NCI-H1417 treated with DMSO at 0.1 percent for 48 hours (cell line): Measurements from ENCODE around the gene GTF2I.
"Not testable (repeated sequence)": the region's sequence is repeated elsewhere in the genome, so short reads cannot be mapped to it uniquely, and the experiment has no call there.

ENCODE experiments used
- DNase-seq: peaks from one replicate; lab custom pipeline; 2025; lab: John Stamatoyannopoulos, UW

Gene GTF2I

DNA sequence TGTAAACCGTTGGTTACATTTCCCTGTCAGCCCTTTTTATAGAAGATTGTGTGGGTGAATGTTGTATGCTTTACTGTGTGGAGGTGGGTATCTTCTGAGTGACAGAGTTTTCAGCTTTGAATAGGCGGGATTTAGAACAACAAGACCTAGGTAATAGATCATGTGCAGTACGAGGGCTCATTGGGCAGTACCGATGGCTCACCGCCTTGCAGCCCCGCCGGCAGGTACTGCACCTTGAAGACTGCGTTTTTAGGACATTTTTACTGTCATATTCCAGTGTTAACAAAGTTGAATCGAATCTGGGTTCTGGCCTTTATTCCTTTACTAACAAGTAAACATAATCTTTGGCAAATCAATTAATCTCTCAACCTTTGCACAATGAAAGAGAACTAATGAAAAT is 60.4 kb downstream of the GTF2I start:
- no peak for DNase-seq

DNA sequence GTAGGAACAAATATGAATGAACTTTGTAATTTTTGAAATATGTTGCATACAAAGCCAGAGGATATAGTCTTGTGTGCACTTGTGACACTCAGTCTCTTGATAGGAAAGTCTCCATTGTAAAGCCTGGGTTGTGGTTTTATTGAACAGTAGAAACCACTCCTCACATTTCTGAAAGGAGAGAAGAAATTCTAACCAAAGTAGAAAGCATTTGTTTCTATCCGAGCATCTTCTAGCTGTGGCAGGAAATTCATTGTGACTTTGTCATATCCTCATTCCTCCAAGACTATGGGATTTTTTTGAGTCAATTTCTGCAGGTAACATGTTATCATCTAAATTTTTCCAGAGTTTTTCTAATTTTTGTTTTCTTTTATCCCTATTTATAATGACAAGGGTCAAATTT is 60.8 kb downstream of the GTF2I start:
- no peak for DNase-seq

GRCh38 chr7:74722153-74722552 is 64.6 kb downstream of the GTF2I start:
- DNase-seq, result no peak

DNA sequence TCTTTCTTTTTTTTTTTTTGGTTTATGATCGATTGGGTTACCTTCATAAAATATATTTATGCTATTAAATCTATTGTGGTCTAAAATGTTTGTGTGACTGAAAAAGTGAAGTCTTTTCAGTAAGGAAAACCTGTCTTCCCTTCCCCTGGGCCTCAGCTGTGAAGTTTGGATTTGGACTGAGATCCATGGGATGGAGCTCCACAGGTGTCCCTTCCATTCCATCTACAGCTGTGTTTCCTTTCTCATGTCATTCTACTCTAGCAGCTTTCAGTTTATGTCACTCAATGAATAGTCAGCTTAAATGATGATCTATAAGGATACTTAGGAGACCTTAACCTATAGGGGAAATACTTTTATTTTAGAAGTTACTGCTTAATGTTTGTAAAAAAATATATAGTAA is 68.3 kb downstream of the GTF2I start:
- no peak for DNase-seq

- DNase-seq, result no peak
Measured at GRCh38 chr7:74726309-74727101, 69.0 kb downstream of the GTF2I start.

GRCh38 chr7:74728686-74729085 is 71.2 kb downstream of the GTF2I start:
- DNase-seq, result not testable (repeated sequence)

DNA sequence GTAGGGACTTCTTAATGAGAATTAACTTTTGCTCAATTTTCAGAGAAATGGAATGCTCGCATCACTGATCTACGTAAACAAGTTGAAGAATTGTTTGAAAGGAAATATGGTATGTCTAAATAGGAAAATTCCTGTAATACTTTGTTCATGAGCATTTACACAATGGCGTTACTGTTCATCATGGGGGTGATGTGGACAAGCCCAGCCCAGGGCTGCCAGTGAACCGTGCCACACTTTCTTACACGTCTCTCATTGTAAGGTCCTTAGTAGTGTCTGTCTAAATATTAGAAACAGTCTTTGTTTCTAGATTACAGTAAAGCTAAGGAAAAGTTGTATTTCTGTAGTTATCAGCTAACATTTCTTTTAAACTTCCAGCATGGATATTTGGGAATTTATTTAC is 72.7 kb downstream of the GTF2I start:
- DNase-seq, result not testable (repeated sequence)

DNA sequence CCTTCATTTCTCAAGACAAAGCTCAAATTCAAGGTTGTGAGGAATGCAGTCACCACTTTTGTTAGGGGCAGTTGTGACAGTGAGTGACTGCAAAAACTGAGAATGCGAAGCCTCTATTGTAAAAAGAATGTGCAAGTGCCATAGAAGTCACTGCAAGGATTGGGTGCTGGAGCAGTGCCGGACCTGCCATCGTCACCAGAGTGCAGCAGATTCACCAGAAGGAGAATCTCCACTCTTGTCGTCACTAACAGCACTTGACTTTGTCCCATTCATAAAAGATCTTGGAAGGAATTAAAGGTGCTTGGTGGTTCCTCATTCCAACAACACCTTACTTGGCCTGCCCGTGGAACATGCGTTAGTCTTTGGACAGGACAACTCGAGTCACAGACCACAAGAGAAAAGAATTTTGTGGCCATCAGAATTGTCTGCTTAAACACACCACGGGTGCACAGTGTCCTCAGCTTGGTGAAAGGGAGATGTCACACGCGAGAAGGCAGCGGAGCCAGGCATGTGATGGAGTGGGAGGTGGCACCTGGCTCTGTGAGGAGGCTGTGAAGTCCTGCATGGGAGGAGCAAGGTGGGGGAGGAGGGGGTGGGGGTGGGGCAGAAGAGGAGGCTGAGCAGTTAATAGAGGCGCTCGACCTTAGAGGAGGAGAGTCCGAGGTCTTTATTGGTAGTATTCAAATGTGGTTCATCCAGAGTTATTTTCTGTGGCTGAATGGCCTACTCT is 82.6 kb downstream of the GTF2I start:
- DNase-seq, result not testable (repeated sequence)

DNA sequence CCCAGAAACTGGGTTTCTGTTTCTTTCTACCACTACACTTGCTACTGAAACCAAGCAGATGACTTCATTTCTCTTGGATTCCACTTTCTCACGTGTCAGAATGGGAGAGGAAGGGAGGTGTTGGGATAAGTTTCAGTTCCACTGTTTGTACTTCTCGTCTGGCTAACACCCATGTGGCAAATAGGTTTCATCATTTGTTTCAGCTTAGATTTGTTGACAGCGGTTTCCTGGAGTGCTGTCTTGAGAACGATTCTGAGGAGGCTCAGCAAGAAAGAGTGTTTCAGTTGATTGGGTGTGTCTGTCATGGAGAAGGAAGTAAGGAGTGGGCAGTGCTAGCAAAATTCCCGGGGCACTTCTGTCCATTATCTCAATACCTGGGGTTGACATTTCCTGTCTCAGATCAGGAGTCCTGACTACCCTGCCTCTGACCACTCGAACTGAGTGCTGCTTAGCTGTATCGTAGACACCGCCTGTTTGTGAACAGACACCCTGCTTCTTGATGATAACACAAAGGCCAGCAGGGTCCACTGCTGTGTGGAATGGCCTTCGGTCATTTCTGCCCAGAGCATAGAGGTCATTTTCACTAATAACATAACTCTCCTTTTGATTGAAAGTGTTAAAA is 86.5 kb downstream of the GTF2I start:
- not testable (repeated sequence) for DNase-seq

GRCh38 chr7:74753921-74754482 is 96.5 kb downstream of the GTF2I start:
- DNase-seq, result not testable (repeated sequence)

- DNase-seq, result not testable (repeated sequence)
Measured at GRCh38 chr7:74756673-74757072, 99.2 kb downstream of the GTF2I start.

- DNase-seq, result not testable (repeated sequence)
Measured at GRCh38 chr7:74758268-74758667, 100.8 kb downstream of the GTF2I start.

DNA sequence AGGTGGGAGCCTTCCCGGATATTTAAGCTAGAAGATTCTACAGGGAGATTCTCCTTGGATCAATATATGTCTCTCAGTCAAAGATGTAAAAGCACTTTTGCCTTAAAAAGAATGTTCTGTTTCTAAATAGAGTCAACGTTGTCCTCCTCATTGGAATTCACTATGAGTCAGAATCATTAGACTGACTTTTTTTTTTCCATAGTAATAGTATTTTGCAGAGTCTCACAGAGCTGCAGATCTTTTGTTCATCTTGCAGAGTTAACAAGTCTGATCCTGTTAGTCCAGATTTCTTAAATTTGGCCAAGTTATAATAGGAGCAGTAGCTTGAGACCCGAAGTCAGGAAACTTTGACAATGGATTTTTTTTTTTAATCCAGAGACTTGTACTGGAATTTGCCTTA is 101.5 kb downstream of the GTF2I start:
- DNase-seq, result not testable (repeated sequence)

DNA sequence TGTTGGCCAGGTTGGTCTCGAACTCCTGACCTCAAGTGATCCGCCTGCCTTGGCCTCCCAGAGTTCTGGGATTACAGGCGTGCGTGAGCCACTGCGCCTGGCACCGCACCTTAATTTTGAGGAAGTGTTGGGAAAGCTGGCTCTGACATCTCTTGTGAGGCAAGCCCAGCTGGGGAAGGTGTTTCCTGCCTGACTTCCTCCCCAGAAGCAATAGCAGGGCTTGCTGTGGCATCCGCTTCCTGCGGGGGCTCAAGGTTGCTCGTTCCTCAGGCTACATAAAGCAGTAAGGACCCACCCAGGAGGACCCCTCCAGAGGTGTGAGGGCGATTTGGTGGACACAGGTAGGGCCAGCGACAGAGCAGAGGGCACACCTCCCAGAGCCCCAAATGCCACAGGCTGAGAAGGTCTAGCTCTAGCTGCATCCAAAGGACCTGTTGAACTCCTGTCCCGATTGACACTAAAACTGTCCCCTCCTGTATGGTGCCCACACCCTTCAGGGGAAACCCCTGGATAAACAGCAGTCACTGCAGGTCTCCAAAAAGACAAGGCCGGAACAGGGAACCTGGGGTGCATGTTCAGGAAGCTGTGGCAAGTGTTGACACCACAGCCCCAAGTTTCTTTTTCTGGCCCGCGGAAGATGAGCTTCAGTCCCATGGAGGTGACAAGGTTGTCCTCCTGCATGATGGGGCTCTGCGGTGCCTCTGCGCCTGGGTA is 107.8 kb downstream of the GTF2I start:
- not testable (repeated sequence) for DNase-seq

DNA sequence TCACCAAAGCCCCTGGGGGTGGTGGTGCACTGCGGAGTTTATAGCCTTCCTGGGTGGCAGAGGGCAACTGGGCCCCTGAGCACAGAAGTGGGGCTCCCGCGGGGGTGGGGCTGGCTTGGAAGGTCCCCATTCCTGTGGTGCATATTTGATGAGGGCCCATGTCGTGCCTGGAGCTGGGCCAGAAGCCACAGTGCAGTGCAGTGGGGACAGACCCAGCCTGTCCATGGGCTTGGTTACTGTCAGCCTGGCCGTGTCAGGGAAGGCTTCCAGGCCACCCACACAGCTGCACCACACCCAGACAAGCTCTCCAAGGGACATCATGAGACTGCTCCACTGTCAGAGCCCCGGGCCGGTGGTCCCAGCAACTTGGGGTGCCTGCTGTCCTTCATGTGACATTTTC is 109.0 kb downstream of the GTF2I start:
- DNase-seq, result not testable (repeated sequence)

DNA sequence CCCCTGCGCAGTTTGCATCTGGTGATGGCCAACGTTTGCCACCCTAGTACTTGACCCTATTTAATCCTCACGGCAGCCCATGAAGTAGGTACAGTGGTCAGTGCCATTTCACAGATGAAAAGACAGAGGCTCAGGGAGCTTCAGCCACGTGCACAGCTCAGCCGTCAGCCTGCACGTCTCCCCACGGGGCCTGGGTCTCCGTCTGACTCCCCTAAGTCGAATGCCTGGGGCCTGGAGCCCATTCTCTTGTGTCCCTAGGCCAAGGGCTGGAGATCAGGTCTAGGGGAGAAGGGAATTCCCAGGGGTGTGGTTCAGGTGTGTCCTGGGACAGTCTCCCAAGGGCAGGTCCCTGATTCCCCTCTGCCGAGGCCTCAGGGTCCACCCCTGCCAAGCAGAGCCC is 109.5 kb downstream of the GTF2I start:
- not testable (repeated sequence) for DNase-seq

DNA sequence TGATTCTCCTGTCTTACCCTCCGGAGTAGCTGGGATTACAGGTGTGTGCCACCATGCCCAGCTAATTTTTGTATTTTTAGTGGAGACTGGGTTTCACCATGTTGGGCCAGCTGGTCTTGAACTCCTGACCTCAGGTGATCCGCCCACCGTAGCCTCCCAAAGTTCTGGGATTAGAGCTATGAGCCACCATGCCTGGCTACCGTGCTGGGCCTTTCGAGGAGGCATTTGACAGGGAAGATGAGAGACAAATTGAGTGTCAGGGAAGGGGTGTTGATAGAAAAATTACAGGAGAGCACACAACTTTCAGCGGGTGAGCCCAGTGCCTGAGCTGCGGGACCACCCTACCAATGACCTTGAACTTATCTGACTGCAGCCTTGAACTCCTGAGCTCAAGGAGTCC is 112.5 kb downstream of the GTF2I start:
- not testable (repeated sequence) for DNase-seq

DNA sequence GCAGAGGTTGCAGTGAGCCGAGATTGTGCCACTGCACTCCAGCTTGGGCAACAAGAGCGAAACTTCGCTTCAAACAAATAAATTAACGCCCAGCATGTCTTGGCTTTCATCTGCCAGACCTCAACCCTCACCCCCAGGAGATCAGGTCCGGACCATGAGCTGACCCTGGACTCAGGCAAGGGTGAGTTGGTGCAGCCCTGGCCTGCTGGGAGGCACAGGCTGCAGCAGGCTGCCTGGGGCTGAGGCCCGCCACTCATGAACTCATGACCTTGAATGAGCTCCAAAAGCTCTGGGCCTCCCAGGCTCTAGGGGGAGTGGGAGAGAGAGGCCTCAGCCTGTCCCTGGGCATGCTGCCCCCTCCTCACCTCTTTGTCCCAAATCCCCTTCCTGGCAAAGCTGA is 114.6 kb downstream of the GTF2I start:
- not testable (repeated sequence) for DNase-seq

- DNase-seq, result not testable (repeated sequence)
Measured at GRCh38 chr7:74773760-74774750, 116.5 kb downstream of the GTF2I start, which contains the start of gene NCF1. TSS of gene NCF1 (plus strand) at chr7:74774011. CDS start at chr7:74774032, 21 bp downstream.

- DNase-seq, result not testable (repeated sequence)
Measured at GRCh38 chr7:74775111-74775510, 117.6 kb downstream of the GTF2I start.
